ENCODE results near the gene GNAQ.

GNAQ gene

DNA sequence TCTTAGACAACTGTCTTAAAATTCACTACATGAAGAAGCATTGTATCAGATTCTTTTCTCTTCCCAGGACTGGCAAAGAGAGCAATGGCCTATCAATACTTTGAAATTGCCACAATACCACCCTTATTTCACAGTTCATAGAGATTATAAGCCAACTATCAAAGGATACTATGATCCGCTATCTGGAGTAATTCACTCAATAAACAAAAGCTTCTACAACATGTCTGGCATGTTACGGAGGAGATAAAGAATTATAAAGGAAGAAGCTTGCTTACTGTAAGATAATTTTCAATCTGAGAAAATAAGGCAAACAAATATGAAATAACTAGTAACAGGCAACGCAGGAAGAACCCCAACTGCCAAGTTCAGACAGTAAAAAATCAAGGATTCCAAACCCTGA, 114.8 kb downstream of the GNAQ start:
- Histone ChIP-seq H3K9me3 (ENCODE audit: insufficient read depth, low read depth, low read length) (no peaks in the 10 kb centered on the region), H3K4me3 (ENCODE audit: low read length) (no peak overlapping the region), H3K4me1 (ENCODE audit: insufficient read depth, low read length) (peaks cover 12% of the 10 kb centered on the region), H3K27ac (ENCODE audit: low read depth, low read length) (no peak overlapping the region), H3K9ac (ENCODE audit: low read depth, low read length) (no peak overlapping the region; the same call in 1 of the 2 replicates), H3K36me3 (ENCODE audit: insufficient read depth, low read length) (peaks cover 18% of the 10 kb centered on the region), H3K27me3 (ENCODE audit: insufficient read depth, low read length) (no peaks in the 10 kb centered on the region)
- WGBS: 89% methylated on average over 2 of the region's 3 CpGs

DNA sequence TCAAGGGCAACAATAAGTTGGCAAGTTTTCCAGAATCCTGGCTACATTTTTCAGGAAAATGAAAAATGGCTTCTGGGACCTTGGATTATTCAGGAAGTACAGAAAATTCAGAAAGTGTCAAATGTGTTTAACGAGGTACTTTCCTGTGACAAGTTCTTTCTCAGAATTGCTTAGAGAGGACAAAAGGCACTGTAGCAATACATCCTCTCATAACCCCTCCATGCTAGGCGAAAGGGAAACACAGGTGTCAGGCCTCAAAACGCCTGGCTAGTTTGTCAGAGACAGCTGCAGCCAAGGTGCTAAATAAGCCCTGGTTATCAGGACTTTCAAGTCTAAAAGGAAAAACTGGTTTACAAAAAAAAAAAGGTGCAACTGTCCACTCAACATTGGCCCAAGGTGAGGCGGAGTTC, 115.2 kb downstream of the GNAQ start:
- Histone ChIP-seq H3K4me3 (ENCODE audit: low read length) (no peak overlapping the region), H3K9ac (ENCODE audit: low read depth, low read length) (no peak overlapping the region; the same call in 1 of the 2 replicates), H3K36me3 (ENCODE audit: insufficient read depth, low read length) (peaks cover 15% of the 10 kb centered on the region), H3K27ac (ENCODE audit: low read depth, low read length) (no peak overlapping the region), H3K27me3 (ENCODE audit: insufficient read depth, low read length) (no peaks in the 10 kb centered on the region), H3K4me1 (ENCODE audit: insufficient read depth, low read length) (peaks cover 12% of the 10 kb centered on the region), H3K9me3 (ENCODE audit: insufficient read depth, low read depth, low read length) (no peaks in the 10 kb centered on the region)
- WGBS: 86% methylated on average over 4 of the region's 4 CpGs

DNA sequence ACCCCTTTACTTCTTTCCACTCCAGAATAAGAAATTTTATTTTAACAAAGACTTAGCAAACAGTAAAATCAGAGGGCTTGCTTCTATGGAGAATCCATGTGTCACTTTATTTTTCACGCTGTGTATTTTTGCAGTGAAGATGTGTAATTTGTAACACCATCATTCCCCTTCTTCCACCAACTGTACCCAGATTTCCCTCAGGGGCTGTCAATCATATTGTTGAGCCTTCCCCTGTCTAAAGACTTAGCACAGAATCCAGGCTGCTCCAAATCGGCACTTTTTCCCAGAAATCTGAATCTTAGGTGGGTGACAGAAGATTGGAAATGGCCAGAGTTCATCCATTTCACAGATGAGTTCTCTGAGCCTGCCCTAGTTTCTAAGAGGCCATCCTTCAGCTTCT, 115.9 kb downstream of the GNAQ start:
- no peak overlapping the region for H3K4me3 ChIP-seq (ENCODE audit: low read length)
- peaks cover 12% of the 10 kb centered on the region for H3K4me1 ChIP-seq (ENCODE audit: insufficient read depth, low read length)
- WGBS: 84% methylated on average over 1 of the region's 2 CpGs
- no peaks in the 10 kb centered on the region for H3K27me3 ChIP-seq (ENCODE audit: insufficient read depth, low read length)
- peaks cover 13% of the 10 kb centered on the region for H3K36me3 ChIP-seq (ENCODE audit: insufficient read depth, low read length)
- H3K9ac ChIP-seq (ENCODE audit: low read depth, low read length): no peak overlapping the region
- H3K27ac ChIP-seq (ENCODE audit: low read depth, low read length): no peak overlapping the region
- H3K9me3 ChIP-seq (ENCODE audit: insufficient read depth, low read depth, low read length): no peaks in the 10 kb centered on the region

DNA sequence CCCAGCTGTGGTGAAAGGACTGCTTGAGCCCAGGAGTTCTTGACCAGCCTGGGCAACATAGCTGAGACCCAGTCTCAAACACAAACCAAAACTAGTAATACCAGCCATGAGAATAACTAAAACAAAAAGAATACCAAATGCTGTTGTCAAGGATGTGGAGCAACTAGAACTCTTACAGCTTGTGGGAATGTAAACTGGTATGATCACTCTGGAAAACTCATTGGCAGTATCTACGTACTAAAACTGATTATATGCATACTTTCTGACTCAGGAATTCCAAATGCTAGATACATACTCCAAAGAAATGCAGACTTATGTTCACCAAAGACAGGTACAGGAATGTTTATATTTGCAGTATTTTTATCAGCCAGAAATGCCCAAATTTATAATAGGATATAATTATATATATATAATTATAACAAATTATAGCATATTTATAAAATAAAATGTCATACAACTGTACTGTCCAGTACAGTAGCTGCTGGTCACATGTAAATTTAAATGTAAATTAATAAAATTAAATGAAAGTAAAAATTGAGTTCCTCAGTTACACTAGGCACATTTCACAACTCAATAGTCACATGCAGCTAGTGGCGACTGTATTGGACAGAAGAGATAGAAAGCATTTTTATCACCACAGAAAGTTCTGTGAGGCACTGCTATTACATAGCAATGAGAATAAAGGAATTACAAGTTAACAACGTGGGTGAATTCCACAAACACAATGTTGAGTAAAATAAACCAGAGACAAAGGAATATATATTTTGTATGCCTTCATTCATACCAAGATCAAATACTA, 118.5 kb downstream of the GNAQ start:
- Histone ChIP-seq H3K9me3 (ENCODE audit: insufficient read depth, low read depth, low read length) (no peaks in the 10 kb centered on the region), H3K4me1 (ENCODE audit: insufficient read depth, low read length) (peaks cover 12% of the 10 kb centered on the region), H3K4me3 (ENCODE audit: low read length) (no peak overlapping the region), H3K36me3 (ENCODE audit: insufficient read depth, low read length) (0 out of 2 replicates have a peak, but pooled peaks cover 2% of the 10 kb centered on the region), H3K27ac (ENCODE audit: low read depth, low read length) (no peak overlapping the region), H3K9ac (ENCODE audit: low read depth, low read length) (no peak overlapping the region), H3K27me3 (ENCODE audit: insufficient read depth, low read length) (no peaks in the 10 kb centered on the region)
- 93% methylated on average over 2 of the region's 3 CpGs for WGBS

DNA sequence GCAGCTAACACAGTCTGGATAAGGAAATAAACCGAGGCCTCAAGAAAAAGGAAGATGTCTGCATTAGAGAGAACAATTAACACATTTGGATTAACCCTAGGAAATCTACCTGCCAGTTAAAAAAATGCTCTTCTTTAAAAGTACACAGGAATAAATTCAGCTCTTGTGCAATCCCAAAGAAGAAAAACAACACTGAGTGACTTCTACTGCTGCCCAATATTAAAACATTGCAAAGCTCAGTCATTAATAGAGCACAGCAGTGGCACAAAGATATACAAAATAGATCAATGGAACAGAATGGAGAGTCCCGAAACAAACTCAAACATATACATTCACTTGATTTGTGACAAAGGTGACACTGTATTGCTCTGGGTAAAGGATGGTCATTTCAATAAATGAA, 119.7 kb downstream of the GNAQ start:
- no peak overlapping the region for H3K4me3 ChIP-seq (ENCODE audit: low read length)
- no peaks in the 10 kb centered on the region for H3K9me3 ChIP-seq (ENCODE audit: insufficient read depth, low read depth, low read length)
- no peaks in the 10 kb centered on the region for H3K27me3 ChIP-seq (ENCODE audit: insufficient read depth, low read length)
- WGBS: 75% methylated on average over 1 of the region's 2 CpGs
- H3K9ac ChIP-seq (ENCODE audit: low read depth, low read length): no peak overlapping the region
- H3K27ac ChIP-seq (ENCODE audit: low read depth, low read length): no peak overlapping the region
- peaks cover 11% of the 10 kb centered on the region for H3K4me1 ChIP-seq (ENCODE audit: insufficient read depth, low read length)
- H3K36me3 ChIP-seq (ENCODE audit: insufficient read depth, low read length): 0 out of 2 replicates have a peak, but pooled peaks cover 2% of the 10 kb centered on the region

DNA sequence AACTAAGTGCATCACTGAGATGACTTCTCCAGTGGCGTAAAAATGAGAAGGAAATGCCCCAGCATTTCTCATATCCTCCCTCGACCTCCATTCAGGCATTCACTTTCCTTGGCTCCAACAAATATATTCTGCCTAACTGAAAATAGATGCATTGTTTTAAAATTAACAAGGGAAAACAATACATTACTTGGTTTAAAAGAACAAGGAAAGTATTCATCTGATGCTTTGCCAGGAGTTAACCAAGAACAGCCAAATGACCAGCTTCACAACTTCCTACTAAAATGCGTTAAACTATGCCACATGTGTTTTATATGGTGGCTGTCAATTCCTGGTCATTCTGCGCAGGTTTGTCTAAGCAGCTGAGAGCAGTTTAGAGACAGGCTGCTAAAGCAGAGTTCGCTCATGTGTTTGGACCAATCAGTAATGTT, 121.4 kb downstream of the GNAQ start:
- no peak overlapping the region for H3K9ac ChIP-seq (ENCODE audit: low read depth, low read length)
- peaks cover under 1% of the 10 kb centered on the region; the same call in 1 of the 2 replicates for H3K4me1 ChIP-seq (ENCODE audit: insufficient read depth, low read length)
- H3K27ac ChIP-seq (ENCODE audit: low read depth, low read length): no peak overlapping the region
- H3K36me3 ChIP-seq (ENCODE audit: insufficient read depth, low read length): 0 out of 2 replicates have a peak, but pooled peaks cover 2% of the 10 kb centered on the region
- 97% methylated on average over 5 of the region's 5 CpGs for WGBS
- no peaks in the 10 kb centered on the region for H3K27me3 ChIP-seq (ENCODE audit: insufficient read depth, low read length)
- no peak overlapping the region for H3K4me3 ChIP-seq (ENCODE audit: low read length)
- H3K9me3 ChIP-seq (ENCODE audit: insufficient read depth, low read depth, low read length): no peaks in the 10 kb centered on the region

DNA sequence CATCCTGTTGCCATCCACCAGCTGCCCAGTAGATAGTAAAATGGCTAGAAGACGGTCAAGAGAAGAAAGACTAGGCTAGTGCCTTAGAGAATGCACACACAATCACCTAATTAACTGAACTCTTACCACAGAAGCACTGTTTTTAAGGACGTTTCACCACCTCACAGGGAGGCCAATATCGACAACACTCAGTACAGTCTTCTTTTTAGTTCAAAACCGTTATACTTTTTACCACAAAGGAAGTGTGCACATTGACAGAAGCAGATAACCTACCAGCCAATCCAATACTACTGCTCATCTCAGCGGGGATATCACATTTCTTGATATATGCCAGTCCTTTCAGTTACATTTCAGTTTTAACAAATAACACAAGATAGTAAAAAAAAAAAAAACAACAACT, 122.3 kb downstream of the GNAQ start:
- Histone ChIP-seq H3K4me1 (ENCODE audit: insufficient read depth, low read length) (no peaks in the 10 kb centered on the region; the same call in 1 of the 2 replicates), H3K27me3 (ENCODE audit: insufficient read depth, low read length) (no peaks in the 10 kb centered on the region), H3K9ac (ENCODE audit: low read depth, low read length) (no peak overlapping the region), H3K27ac (ENCODE audit: low read depth, low read length) (no peak overlapping the region), H3K4me3 (ENCODE audit: low read length) (no peak overlapping the region), H3K9me3 (ENCODE audit: insufficient read depth, low read depth, low read length) (no peaks in the 10 kb centered on the region), H3K36me3 (ENCODE audit: insufficient read depth, low read length) (0 out of 2 replicates have a peak, but pooled peaks cover 2% of the 10 kb centered on the region)
- WGBS: 94% methylated on average over 5 of the region's 5 CpGs

DNA sequence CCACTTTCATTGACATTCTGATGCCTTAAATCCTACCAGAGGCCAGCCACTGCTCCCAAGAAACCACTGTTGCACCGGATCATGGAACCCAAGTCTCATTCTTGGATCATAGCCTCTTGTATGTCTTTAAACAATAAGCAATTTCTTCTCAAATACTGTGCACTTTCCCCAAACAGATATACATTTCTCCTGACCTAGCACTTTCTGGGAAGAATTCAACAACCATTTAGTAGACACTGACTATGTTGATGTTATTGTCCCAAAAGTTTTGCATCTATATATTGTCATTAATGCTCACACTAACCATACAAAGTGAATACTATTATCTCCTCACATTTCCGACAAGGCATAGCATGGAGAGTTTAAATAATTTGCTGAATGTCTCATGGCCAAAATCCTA, 123.3 kb downstream of the GNAQ start:
- Histone ChIP-seq H3K9me3 (ENCODE audit: insufficient read depth, low read depth, low read length) (no peaks in the 10 kb centered on the region), H3K27ac (ENCODE audit: low read depth, low read length) (no peak overlapping the region), H3K9ac (ENCODE audit: low read depth, low read length) (no peak overlapping the region), H3K36me3 (ENCODE audit: insufficient read depth, low read length) (0 out of 2 replicates have a peak, but pooled peaks cover under 1% of the 10 kb centered on the region), H3K4me1 (ENCODE audit: insufficient read depth, low read length) (no peaks in the 10 kb centered on the region), H3K4me3 (ENCODE audit: low read length) (no peak overlapping the region), H3K27me3 (ENCODE audit: insufficient read depth, low read length) (no peaks in the 10 kb centered on the region)
- WGBS: 91% methylated on average over 2 of the region's 2 CpGs

DNA sequence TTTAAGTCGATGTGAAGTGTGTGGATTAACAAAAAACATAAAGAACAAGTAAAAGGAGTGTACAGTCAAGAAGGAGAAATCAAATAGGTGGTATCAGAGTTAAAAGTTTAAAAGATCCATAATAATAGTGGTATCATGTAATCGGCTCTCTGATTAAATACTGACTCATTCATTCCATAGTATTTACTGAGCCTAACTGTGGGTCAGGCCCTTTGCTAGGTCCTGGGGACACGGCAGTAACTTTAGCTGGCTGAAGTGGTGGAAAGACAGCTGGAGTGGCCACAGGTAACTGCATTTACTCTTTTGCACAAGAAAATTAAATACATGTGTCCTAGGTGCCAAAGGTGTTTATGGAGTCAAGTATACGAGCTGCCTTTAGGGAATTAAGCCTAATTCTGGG, 124.0 kb downstream of the GNAQ start:
- Histone ChIP-seq H3K36me3 (ENCODE audit: insufficient read depth, low read length) (0 out of 2 replicates have a peak, but pooled peaks cover 3% of the 10 kb centered on the region), H3K9ac (ENCODE audit: low read depth, low read length) (no peak overlapping the region), H3K27ac (ENCODE audit: low read depth, low read length) (no peak overlapping the region), H3K4me3 (ENCODE audit: low read length) (no peak overlapping the region), H3K9me3 (ENCODE audit: insufficient read depth, low read depth, low read length) (no peaks in the 10 kb centered on the region), H3K4me1 (ENCODE audit: insufficient read depth, low read length) (no peaks in the 10 kb centered on the region), H3K27me3 (ENCODE audit: insufficient read depth, low read length) (no peaks in the 10 kb centered on the region)
- 75% methylated on average over 4 of the region's 4 CpGs for WGBS

DNA sequence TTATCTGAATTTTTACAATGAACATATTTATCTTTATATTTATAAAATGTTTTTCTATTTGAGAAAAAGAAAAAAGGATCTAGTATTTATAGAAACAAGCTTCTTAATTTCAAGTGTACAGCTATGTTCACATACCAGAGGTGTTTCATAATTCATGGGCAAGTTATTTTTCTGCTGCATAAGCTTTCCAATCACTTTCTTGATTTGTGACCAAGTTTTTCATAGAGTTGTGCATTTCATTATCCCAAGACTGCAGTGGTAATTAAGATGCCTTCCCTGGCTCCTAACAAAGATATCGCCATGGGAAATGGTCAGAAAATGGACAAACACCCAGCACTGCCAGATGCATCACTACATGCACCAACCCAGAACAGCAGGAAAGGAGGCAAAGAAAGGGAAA, 124.6 kb downstream of the GNAQ start:
- 90% methylated on average over 1 of the region's 1 CpG for WGBS
- Histone ChIP-seq H3K4me1 (ENCODE audit: insufficient read depth, low read length) (no peaks in the 10 kb centered on the region), H3K4me3 (ENCODE audit: low read length) (no peak overlapping the region), H3K9ac (ENCODE audit: low read depth, low read length) (no peak overlapping the region), H3K9me3 (ENCODE audit: insufficient read depth, low read depth, low read length) (no peaks in the 10 kb centered on the region), H3K27me3 (ENCODE audit: insufficient read depth, low read length) (no peaks in the 10 kb centered on the region), H3K27ac (ENCODE audit: low read depth, low read length) (no peak overlapping the region), H3K36me3 (ENCODE audit: insufficient read depth, low read length) (0 out of 2 replicates have a peak, but pooled peaks cover 3% of the 10 kb centered on the region)

DNA sequence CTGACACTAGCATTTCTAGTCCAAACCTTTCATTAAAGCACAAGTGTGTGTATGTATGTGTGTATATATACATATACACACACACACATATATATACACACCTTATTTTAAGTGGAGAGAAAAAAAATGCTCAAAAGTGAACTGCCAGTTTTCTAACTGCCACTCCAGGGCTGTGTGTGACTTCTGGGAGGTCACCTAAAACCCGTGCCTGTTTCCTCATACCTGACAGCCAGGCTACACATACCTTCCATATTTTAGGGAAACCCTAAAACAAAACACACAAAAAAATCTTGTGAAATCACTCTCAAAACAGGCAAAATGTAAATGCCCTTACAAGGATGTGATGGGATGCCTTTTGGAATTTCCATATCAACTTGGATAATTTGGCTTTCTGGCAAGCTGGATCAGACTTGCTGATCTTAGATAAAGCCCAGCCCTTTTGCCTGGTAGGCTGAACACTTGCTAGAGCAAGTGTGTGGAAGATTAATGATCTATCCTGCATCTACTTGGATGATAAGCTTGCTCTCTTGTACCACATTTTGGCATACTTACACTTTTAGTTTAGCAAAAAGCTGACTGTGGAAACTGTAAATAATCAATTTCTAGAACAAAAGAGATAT, 127.8 kb downstream of the GNAQ start:
- 92% methylated on average over 1 of the region's 1 CpG for WGBS
- Histone ChIP-seq H3K4me1 (ENCODE audit: insufficient read depth, low read length) (no peaks in the 10 kb centered on the region), H3K36me3 (ENCODE audit: insufficient read depth, low read length) (0 out of 2 replicates have a peak, but pooled peaks cover 3% of the 10 kb centered on the region), H3K27ac (ENCODE audit: low read depth, low read length) (no peak overlapping the region), H3K9me3 (ENCODE audit: insufficient read depth, low read depth, low read length) (no peaks in the 10 kb centered on the region), H3K9ac (ENCODE audit: low read depth, low read length) (no peak overlapping the region), H3K4me3 (ENCODE audit: low read length) (no peak overlapping the region), H3K27me3 (ENCODE audit: insufficient read depth, low read length) (no peaks in the 10 kb centered on the region)

All from HUES64 (cell line).